ENCODE data around the gene PRR19.
"Not testable (repeated sequence)": the region's sequence is repeated elsewhere in the genome, so short reads cannot be mapped to it uniquely, and the experiment has no call there.

PRR19 gene

DNA sequence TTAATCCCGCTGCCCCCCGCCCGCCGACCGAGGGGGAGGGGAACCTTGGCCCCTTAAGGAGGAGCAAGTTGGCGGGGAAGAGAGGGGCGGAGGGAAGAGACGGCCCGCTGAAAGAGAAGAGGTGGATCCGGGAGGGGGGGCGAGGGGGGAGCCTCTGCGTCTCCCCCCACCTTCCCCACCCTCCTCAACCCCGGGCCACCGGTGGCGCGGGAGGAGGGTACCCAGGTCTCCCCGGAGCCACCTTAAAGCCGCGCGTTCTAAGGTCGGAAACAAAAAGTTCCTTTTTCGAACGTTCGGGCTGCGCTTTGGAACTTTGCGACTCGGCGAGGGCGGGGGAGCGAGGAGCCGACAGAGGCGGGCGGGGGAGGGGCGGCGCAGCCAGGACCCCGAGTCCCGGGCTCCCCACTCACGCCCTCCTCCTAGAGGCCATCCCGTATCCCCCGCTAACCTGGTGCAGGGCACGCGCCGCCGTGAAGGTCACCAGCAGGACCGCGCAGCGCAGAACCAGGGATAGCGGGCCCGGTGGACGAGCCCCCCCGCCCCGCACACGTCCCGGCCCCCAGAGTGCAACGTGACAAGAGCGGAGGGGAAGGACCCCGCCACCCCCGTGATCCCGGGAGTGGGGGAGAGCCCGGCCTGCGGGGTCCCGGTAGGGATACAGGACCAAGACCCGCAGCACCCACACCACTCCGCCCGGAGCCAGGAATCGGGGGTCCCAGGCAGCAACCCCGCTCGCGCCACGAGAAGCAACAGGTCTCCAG lies 47.7 kb upstream of the PRR19 start:
- Histone ChIP-seq H3K9ac (ENCODE audit: low read length) (peak overlapping the region; percentile 98), H3K9me3 (ENCODE audit: insufficient read depth, low read length) (no peaks in the 10 kb centered on the region), H2AFZ (ENCODE audit: low read depth, low read length, severe bottlenecking) (peak overlapping the region; percentile 65), H3K27me3 (ENCODE audit: low read length) (no peaks in the 10 kb centered on the region), H3K4me2 (ENCODE audit: low read depth, low read length, poor library complexity, severe bottlenecking) (peak overlapping the region; percentile 90), H3K79me2 (ENCODE audit: insufficient read depth, low read length) (peaks cover 15% of the 10 kb centered on the region; the same call in 1 of the 2 replicates), H3K27ac (ENCODE audit: low read depth, low read length) (peak overlapping the region; percentile 75), H3F3A (ENCODE audit: insufficient read depth) (peaks cover 15% of the 10 kb centered on the region; the same call in 1 of the 2 replicates), H3K36me3 (ENCODE audit: low read length) (no peaks in the 10 kb centered on the region), H3K4me3 (ENCODE audit: insufficient read depth, low read length, poor library complexity, severe bottlenecking) (peak overlapping the region; percentile 96), H4K20me1 (ENCODE audit: low read depth, low read length) (no peaks in the 10 kb centered on the region), H3K9me2 (replicated peaks; ENCODE audit: insufficient read depth, low read length) (no peaks in the 10 kb centered on the region)
- TF ChIP-seq EZH2phosphoT487 (conservative IDR thresholded peaks at IDR 0.05; ENCODE audit: low read length), result no peak
- TF ChIP-seq, protein P1, sequence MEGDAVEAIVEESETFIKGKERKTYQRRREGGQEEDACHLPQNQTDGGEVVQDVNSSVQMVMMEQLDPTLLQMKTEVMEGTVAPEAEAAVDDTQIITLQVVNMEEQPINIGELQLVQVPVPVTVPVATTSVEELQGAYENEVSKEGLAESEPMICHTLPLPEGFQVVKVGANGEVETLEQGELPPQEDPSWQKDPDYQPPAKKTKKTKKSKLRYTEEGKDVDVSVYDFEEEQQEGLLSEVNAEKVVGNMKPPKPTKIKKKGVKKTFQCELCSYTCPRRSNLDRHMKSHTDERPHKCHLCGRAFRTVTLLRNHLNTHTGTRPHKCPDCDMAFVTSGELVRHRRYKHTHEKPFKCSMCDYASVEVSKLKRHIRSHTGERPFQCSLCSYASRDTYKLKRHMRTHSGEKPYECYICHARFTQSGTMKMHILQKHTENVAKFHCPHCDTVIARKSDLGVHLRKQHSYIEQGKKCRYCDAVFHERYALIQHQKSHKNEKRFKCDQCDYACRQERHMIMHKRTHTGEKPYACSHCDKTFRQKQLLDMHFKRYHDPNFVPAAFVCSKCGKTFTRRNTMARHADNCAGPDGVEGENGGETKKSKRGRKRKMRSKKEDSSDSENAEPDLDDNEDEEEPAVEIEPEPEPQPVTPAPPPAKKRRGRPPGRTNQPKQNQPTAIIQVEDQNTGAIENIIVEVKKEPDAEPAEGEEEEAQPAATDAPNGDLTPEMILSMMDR (IDR thresholded peaks at IDR 0.05; ENCODE audit: insufficient read depth, low read length, poor library complexity, severe bottlenecking), result no peak

- peaks cover 11% of the 10 kb centered on the region; the same call in 1 of the 2 replicates for H3F3A ChIP-seq (ENCODE audit: insufficient read depth)
- H3K27me3 ChIP-seq (ENCODE audit: low read length), result no peaks in the 10 kb centered on the region
- peak within 1 kb of the TSS; percentile 98 for H3K9ac ChIP-seq (ENCODE audit: low read length)
- H3K36me3 ChIP-seq (ENCODE audit: low read length), result no peaks in the 10 kb centered on the region
- peak within 1 kb of the TSS; percentile 65 for H2AFZ ChIP-seq (ENCODE audit: low read depth, low read length, severe bottlenecking)
- TF ChIP-seq, protein P1 (IDR thresholded peaks at IDR 0.05; ENCODE audit: insufficient read depth, low read length, poor library complexity, severe bottlenecking), result no peak
- H4K20me1 ChIP-seq (ENCODE audit: low read depth, low read length), result no peaks in the 10 kb centered on the region
- no peaks in the 10 kb centered on the region for H3K9me3 ChIP-seq (ENCODE audit: insufficient read depth, low read length)
- H3K4me3 ChIP-seq (ENCODE audit: insufficient read depth, low read length, poor library complexity, severe bottlenecking), result peak within 1 kb of the TSS; percentile 96
- H3K4me2 ChIP-seq (ENCODE audit: low read depth, low read length, poor library complexity, severe bottlenecking), result peak within 1 kb of the TSS; percentile 90
- peak within 1 kb of the TSS; percentile 75 for H3K27ac ChIP-seq (ENCODE audit: low read depth, low read length)
- peaks cover 15% of the 10 kb centered on the region; the same call in 1 of the 2 replicates for H3K79me2 ChIP-seq (ENCODE audit: insufficient read depth, low read length)
- H3K9me2 ChIP-seq (replicated peaks; ENCODE audit: insufficient read depth, low read length), result no peaks in the 10 kb centered on the region
These were observed 46.8 kb upstream of the PRR19 start, which contains the start of gene ERF for GRCh38 chr19:42254850-42255765. TSS of gene ERF (minus strand) at chr19:42255128. CDS start at chr19:42254999, 129 bp downstream.

DNA sequence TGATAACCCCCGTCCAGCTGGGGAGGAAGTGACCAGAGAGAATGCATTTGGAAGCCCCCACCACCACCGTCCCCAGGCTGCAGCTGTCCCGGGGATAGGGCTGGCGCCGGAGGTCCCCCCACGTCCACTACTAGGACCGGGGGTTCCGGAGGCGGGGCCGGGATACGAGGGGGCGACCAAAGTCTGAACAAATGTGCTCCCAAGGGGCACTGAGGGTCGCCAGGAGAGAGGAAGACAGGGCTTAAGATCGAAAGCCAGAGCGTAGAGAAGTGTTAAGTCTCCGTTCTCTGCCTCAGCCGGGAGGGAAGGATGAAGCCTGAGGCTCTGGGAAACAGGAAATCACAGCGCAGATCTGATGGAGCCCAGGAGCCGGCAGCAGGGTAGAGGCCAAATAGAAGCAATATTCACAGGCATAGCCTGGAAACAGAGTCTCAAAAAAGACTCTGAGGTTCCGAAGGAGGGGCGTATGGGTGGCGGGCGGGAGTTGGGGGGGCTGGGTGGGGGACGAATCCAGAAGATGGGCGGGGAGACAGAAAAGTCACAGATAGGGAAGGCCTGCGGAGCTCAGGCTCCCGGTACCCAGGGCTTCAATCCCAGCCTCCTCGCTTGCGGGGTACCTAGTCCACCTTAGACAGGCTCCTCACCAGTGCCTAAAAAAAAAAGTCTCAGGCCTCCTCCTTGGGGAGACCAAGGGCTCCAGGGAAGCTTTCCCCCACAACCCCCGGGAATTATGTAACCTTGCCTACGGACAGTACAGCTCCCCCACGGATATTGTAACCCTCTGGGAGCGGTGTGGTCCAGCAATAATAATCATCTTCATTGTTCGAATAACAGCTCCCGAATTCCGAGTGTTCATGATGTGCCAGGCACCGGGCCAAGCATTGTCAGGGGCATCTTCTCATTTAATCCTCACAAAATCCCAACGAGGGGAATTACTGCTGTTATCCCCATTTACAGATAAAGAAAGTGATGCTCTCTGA lies 45.9 kb upstream of the PRR19 start:
- Histone ChIP-seq H3K27ac (ENCODE audit: low read depth, low read length) (no peak overlapping the region), H3K4me2 (ENCODE audit: low read depth, low read length, poor library complexity, severe bottlenecking) (peak overlapping the region; percentile 90), H2AFZ (ENCODE audit: low read depth, low read length, severe bottlenecking) (peak overlapping the region; percentile 45), H3K9me3 (ENCODE audit: insufficient read depth, low read length) (no peaks in the 10 kb centered on the region), H3K4me3 (ENCODE audit: insufficient read depth, low read length, poor library complexity, severe bottlenecking) (peak overlapping the region; percentile 96), H3K9ac (ENCODE audit: low read length) (peak overlapping the region; percentile 98), H4K20me1 (ENCODE audit: low read depth, low read length) (no peaks in the 10 kb centered on the region), H3K79me2 (ENCODE audit: insufficient read depth, low read length) (peaks cover 15% of the 10 kb centered on the region; the same call in 1 of the 2 replicates), H3F3A (ENCODE audit: insufficient read depth) (peaks cover 11% of the 10 kb centered on the region; the same call in 1 of the 2 replicates), H3K36me3 (ENCODE audit: low read length) (no peaks in the 10 kb centered on the region), H3K9me2 (replicated peaks; ENCODE audit: insufficient read depth, low read length) (no peaks in the 10 kb centered on the region), H3K27me3 (ENCODE audit: low read length) (no peaks in the 10 kb centered on the region)
- TF ChIP-seq, protein P1 (IDR thresholded peaks at IDR 0.05; ENCODE audit: insufficient read depth, low read length, poor library complexity, severe bottlenecking), result no peak
- no peak for TF ChIP-seq EZH2phosphoT487 (conservative IDR thresholded peaks at IDR 0.05; ENCODE audit: low read length)

DNA sequence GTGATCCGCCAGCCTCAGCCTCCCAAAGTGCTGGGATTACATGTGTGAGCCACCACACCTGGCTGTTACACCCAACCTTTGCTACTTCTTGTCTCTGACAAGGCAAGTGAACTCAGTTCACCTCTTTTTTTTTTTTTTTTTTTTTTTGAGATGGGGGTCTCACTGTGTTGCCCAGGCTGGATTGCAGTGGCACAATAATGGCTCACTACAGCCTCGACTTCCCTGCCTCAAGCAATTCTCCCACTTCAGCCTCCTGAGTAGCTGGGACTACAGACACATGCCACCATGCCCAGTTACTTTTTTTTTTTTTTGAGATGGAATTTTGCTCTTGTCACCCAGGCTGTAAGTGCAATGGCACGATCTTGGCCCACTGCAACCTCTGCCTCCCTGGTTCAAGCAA lies 44.1 kb upstream of the PRR19 start:
- not testable (repeated sequence) for H3K9me3 ChIP-seq (ENCODE audit: insufficient read depth, low read length); H2AFZ ChIP-seq (ENCODE audit: low read depth, low read length, severe bottlenecking); H4K20me1 ChIP-seq (ENCODE audit: low read depth, low read length)

More for the DNA sequence above, 44.1 kb upstream of the PRR19 start:
- H3K9me2 ChIP-seq (replicated peaks; ENCODE audit: insufficient read depth, low read length); H3K79me2 ChIP-seq (ENCODE audit: insufficient read depth, low read length); H3K36me3 ChIP-seq (ENCODE audit: low read length); H3K4me2 ChIP-seq (ENCODE audit: low read depth, low read length, poor library complexity, severe bottlenecking); H3K9ac ChIP-seq (ENCODE audit: low read length); H3K4me3 ChIP-seq (ENCODE audit: insufficient read depth, low read length, poor library complexity, severe bottlenecking); H3K27ac ChIP-seq (ENCODE audit: low read depth, low read length); H3F3A ChIP-seq (ENCODE audit: insufficient read depth); H3K27me3 ChIP-seq (ENCODE audit: low read length): not testable (repeated sequence)

Data from SU-DHL-6 (cell line).